Osteoblast (primary cell): ENCODE measurements around the gene EPHB2. TPM values are rescaled to one million over a fixed set of nuclear protein-coding genes. Genes with fewer than 3 reads are reported as not detected.

Experiments used
- DNase-seq: peaks from one replicate; pipeline ENCODE4 v3.0.0; 2011; ENCODE audit warnings: low spot score, mixed read lengths; ENCODE audit not compliant: insufficient read length; ENCODE audit errors: missing footprints
- H2AFZ ChIP-seq: 2 replicates; pipeline ENCODE4 v1.6.0; 2011; ENCODE audit warnings: mild to moderate bottlenecking, low read length
- H3K27ac ChIP-seq: 2 replicates; pipeline ENCODE4 v1.5.1; 2011; ENCODE audit warnings: mild to moderate bottlenecking, low read depth, low read length, moderate library complexity
- H3K27me3 ChIP-seq: 2 replicates; pipeline ENCODE4 v1.6.0; 2012; ENCODE audit warnings: mild to moderate bottlenecking, control low read depth, inconsistent platforms, low read length, moderate library complexity; ENCODE audit not compliant: insufficient read depth
- H3K36me3 ChIP-seq: 2 replicates; pipeline ENCODE4 v1.5.1; 2011; ENCODE audit warnings: mild to moderate bottlenecking, low read length, control low read depth, moderate library complexity; ENCODE audit not compliant: insufficient read depth
- H3K4me1 ChIP-seq: 2 replicates; pipeline ENCODE4 v1.5.1; 2011; ENCODE audit warnings: mild to moderate bottlenecking, low read length, control low read depth, moderate library complexity; ENCODE audit not compliant: insufficient read depth
- H3K4me2 ChIP-seq: 2 replicates; pipeline ENCODE4 v1.6.0; 2011; ENCODE audit warnings: mild to moderate bottlenecking, low read length; ENCODE audit not compliant: insufficient read depth
- H3K4me3 ChIP-seq: fragments of 200-600 bp; sonication (generic); 3 replicates; pipeline ENCODE4 v1.5.1; 2012; ENCODE audit warnings: mild to moderate bottlenecking, low read length, inconsistent platforms; ENCODE audit not compliant: insufficient read depth
- H3K79me2 ChIP-seq: 2 replicates; pipeline ENCODE4 v1.6.0; 2012; ENCODE audit warnings: mild to moderate bottlenecking, low read length, control low read depth, inconsistent platforms; ENCODE audit not compliant: insufficient read depth
- H3K9me3 ChIP-seq: 2 replicates; pipeline ENCODE4 v1.5.1; 2011; ENCODE audit warnings: low read depth, low read length, control low read depth
- H4K20me1 ChIP-seq: 2 replicates; pipeline ENCODE4 v1.6.0; 2012; ENCODE audit warnings: mild to moderate bottlenecking, low read length, control low read depth; ENCODE audit not compliant: insufficient read depth
- CTCF ChIP-seq: IDR thresholded peaks from 2 replicates; pipeline ENCODE4 v1.5.1; 2011; ENCODE audit warnings: mild to moderate bottlenecking, low read depth, low read length, moderate library complexity; ENCODE audit errors: extremely low read depth
- total RNA-seq: library from RNA; depleted of rRNA; stranded (reverse); fragments of >200 nt; gene quantifications from 2 replicates; pipeline ENCODE4 v1.2.3, GENCODE V29; 2012

EPHB2 gene
- total RNA-seq, 1 donor = 8.7 TPM

- Histone ChIP-seq H2AFZ (no peak overlapping the region), H3K27me3 (no peaks in the 10 kb centered on the region), H3K27ac (no peak overlapping the region), H3K9me3 (no peaks in the 10 kb centered on the region), H4K20me1 (no peaks in the 10 kb centered on the region), H3K4me3 (no peak overlapping the region), H3K79me2 (no peaks in the 10 kb centered on the region), H3K36me3 (no peaks in the 10 kb centered on the region), H3K4me1 (no peaks in the 10 kb centered on the region), H3K4me2 (no peak overlapping the region)
- DNase-seq = peak; percentile 57
- TF ChIP-seq CTCF = no peak
Measured at GRCh38 chr1:22767852-22768251, 57.2 kb downstream of the EPHB2 start.

- DNase-seq = no peak
- no peak overlapping the region for H3K4me2 ChIP-seq
- H2AFZ ChIP-seq = no peak overlapping the region
- H3K27me3 ChIP-seq = no peaks in the 10 kb centered on the region
- H3K79me2 ChIP-seq = no peaks in the 10 kb centered on the region
- no peaks in the 10 kb centered on the region for H3K9me3 ChIP-seq
- H3K4me1 ChIP-seq = peaks cover 6% of the 10 kb centered on the region
- H4K20me1 ChIP-seq = no peaks in the 10 kb centered on the region
- H3K4me3 ChIP-seq = no peak overlapping the region
- TF ChIP-seq CTCF = no peak
- no peaks in the 10 kb centered on the region for H3K36me3 ChIP-seq
- H3K27ac ChIP-seq = no peak overlapping the region
Measured at GRCh38 chr1:22769932-22770331, 59.3 kb downstream of the EPHB2 start.

GRCh38 chr1:22772014-22772413 is 61.4 kb downstream of the EPHB2 start:
- Histone ChIP-seq H3K9me3 (no peaks in the 10 kb centered on the region), H3K4me1 (peaks cover 6% of the 10 kb centered on the region), H3K4me3 (no peak overlapping the region), H3K36me3 (no peaks in the 10 kb centered on the region), H3K27me3 (no peaks in the 10 kb centered on the region), H2AFZ (no peak overlapping the region), H3K79me2 (no peaks in the 10 kb centered on the region), H3K4me2 (no peak overlapping the region), H4K20me1 (no peaks in the 10 kb centered on the region), H3K27ac (no peak overlapping the region)
- DNase-seq = peak; percentile 88
- no peak for TF ChIP-seq CTCF

- no peaks in the 10 kb centered on the region for H4K20me1 ChIP-seq
- no peak overlapping the region for H3K27ac ChIP-seq
- H3K4me3 ChIP-seq = no peak overlapping the region
- DNase-seq = peak; percentile 90
- H3K4me1 ChIP-seq = peaks cover 6% of the 10 kb centered on the region
- no peak for TF ChIP-seq CTCF
- no peaks in the 10 kb centered on the region for H3K79me2 ChIP-seq
- H3K9me3 ChIP-seq = no peaks in the 10 kb centered on the region
- H2AFZ ChIP-seq = peak overlapping the region; percentile 25
- H3K36me3 ChIP-seq = no peaks in the 10 kb centered on the region
- no peaks in the 10 kb centered on the region for H3K27me3 ChIP-seq
- no peak overlapping the region for H3K4me2 ChIP-seq
Measured at GRCh38 chr1:22773981-22774832, 63.6 kb downstream of the EPHB2 start.
